CD4-positive, alpha-beta memory T cell (primary cell): Measurements from ENCODE around the gene LAMC3. TPM values are rescaled to one million over a fixed set of nuclear protein-coding genes. Genes with fewer than 3 reads are reported as not detected.

Experiments
- CTCF ChIA-PET: fragments of 350-600 bp; sonication (Branson Sonifier 250); formaldehyde crosslinking; loops from one replicate; lab custom pipeline; 2021; ENCODE audit warnings: inconsistent platforms; ENCODE audit not compliant: partially characterized antibody; lab: Charles Lee
- POLR2A ChIA-PET: fragments of 350-600 bp; sonication (Branson Sonifier 250); formaldehyde crosslinking; loops from one replicate; lab custom pipeline; 2021; ENCODE audit not compliant: partially characterized antibody; lab: Charles Lee
- DNase-seq, 5 donors: peaks; one replicate each; pipeline versions ENCODE4 v3.0.0 to v3.0.0-alpha.2; 2020 to 2022; ENCODE audit warnings: mixed read lengths in 1 of 5
- H3K27ac ChIP-seq: one replicate; pipeline ENCODE4 v1.7.0; 2013; ENCODE audit warnings: low read depth, low read length
- H3K27me3 ChIP-seq: 2 replicates; pipeline ENCODE4 v1.7.0; 2013; ENCODE audit warnings: mild to moderate bottlenecking, low read length, moderate library complexity; ENCODE audit not compliant: insufficient read depth
- H3K36me3 ChIP-seq: 2 replicates; pipeline ENCODE4 v1.7.0; 2013; ENCODE audit warnings: mild to moderate bottlenecking, low read length, moderate library complexity; ENCODE audit not compliant: insufficient read depth
- H3K4me1 ChIP-seq: 2 replicates; pipeline ENCODE4 v1.7.0; 2013; ENCODE audit warnings: mild to moderate bottlenecking, low read length, moderate library complexity; ENCODE audit not compliant: insufficient read depth
- H3K4me3 ChIP-seq, 2 donors: one replicate each; pipeline ENCODE4 v1.7.0; 2013; ENCODE audit warnings: low read length in 2 of 2, mild to moderate bottlenecking in 1 of 2
- H3K9me3 ChIP-seq, 2 donors: one replicate each; pipeline ENCODE4 v1.7.0; 2013; ENCODE audit warnings: low read length in 2 of 2, control low read depth in 1 of 2; ENCODE audit not compliant: control insufficient read depth in 1 of 2
- H3K27ac Mint-ChIP-seq, 7 donors: one replicate each; pipeline ENCODE4 v1.8.0; 2020 to 2021; ENCODE audit warnings: mixed read lengths in 7 of 7, mild to moderate bottlenecking in 6 of 7, inconsistent platforms in 3 of 7, moderate library complexity in 3 of 7
- H3K27me3 Mint-ChIP-seq, 2 donors: one replicate each; pipeline ENCODE4 v1.8.0; 2020 to 2021; ENCODE audit warnings: mixed read lengths in 2 of 2
- H3K36me3 Mint-ChIP-seq, 2 donors: one replicate each; pipeline ENCODE4 v1.8.0; 2020 to 2021; ENCODE audit warnings: mixed read lengths in 2 of 2, inconsistent platforms in 1 of 2, mild to moderate bottlenecking in 1 of 2
- H3K4me1 Mint-ChIP-seq, 4 donors: one replicate each; pipeline ENCODE4 v1.8.0; 2020 to 2021; ENCODE audit warnings: mixed read lengths in 4 of 4, mild to moderate bottlenecking in 1 of 4
- H3K4me3 Mint-ChIP-seq, 8 donors: one replicate each; pipeline ENCODE4 v1.8.0; 2020 to 2021; ENCODE audit warnings: mixed read lengths in 8 of 8, mild to moderate bottlenecking in 7 of 8, moderate library complexity in 6 of 8, inconsistent platforms in 3 of 8
- H3K9me3 Mint-ChIP-seq, 8 donors: one replicate each; pipeline ENCODE4 v1.8.0; 2020 to 2021; ENCODE audit warnings: mixed read lengths in 8 of 8, mild to moderate bottlenecking in 5 of 8, inconsistent platforms in 3 of 8, moderate library complexity in 1 of 8
- intact Hi-C: fragments of 100-400 bp; cut with micrococcal nuclease; formaldehyde crosslinking; loops from one replicate; pipeline ENCODE4 v1.15.1; 2023
- polyA plus RNA-seq, 2 donors: library from polyadenylated mRNA; unstranded; fragments of 300-500 nt; fragmentation: Illumina TruSeq; gene quantifications; one replicate each; pipeline ENCODE4 v1.2.3, GENCODE V29; 2021
- total RNA-seq, 2 experiments: library from RNA; stranded (reverse); gene quantifications; one replicate each; pipeline ENCODE4 v1.2.3, GENCODE V29; 2021

LAMC3 gene
- total and polyA plus RNA-seq, 4 experiments from 2014 or later, result 0.32 to 0.61 TPM; not detected in 2

DNA sequence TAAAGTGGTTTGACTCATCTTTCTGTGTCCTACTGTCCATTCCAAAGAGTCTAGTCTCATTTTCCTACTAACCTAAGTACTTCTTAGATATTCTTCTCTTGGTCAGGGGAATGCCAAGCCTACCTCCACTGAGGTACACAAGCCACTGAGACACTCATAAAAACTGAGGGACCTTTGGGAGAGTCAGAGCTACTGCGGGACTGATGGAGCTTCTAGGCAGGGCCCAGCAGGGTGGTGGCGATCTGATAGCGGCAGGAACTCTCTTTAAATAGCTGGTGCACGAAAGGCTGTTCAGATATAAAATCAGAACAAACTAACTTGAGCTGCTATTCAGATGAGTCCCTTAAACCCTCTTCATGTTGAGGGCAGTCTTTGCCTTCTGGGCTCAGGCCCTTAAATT is 131.1 kb downstream of the LAMC3 start:
- Mint-ChIP-seq H3K9me3 (no peaks in the 10 kb centered on the region), H3K4me1 (peaks cover 0 to 10% (median 0%) of the 10 kb centered on the region in 4 donors), H3K36me3 (peaks cover 63 to 87% of the 10 kb centered on the region in 2 donors), H3K4me3 (no peak overlapping the region), H3K27me3 (no peaks in the 10 kb centered on the region), H3K27ac (no peak overlapping the region)
- peaks cover 75% of the 10 kb centered on the region for H3K36me3 ChIP-seq
- H3K4me1 ChIP-seq, result no peaks in the 10 kb centered on the region
- H3K27ac ChIP-seq, result no peak overlapping the region
- H3K4me3 ChIP-seq, result no peak overlapping the region
- CTCF ChIA-PET, result interaction anchor here (1.4 kb wide), 1 partner anchor 12 kb away, joined by 5 read pairs; no protein-coding TSS in a partner anchor
- intact Hi-C loops, result no loop called here
- POLR2A ChIA-PET, result no interaction called here
- no peak for DNase-seq
- no peaks in the 10 kb centered on the region for H3K27me3 ChIP-seq
- H3K9me3 ChIP-seq, result no peaks in the 10 kb centered on the region

DNA sequence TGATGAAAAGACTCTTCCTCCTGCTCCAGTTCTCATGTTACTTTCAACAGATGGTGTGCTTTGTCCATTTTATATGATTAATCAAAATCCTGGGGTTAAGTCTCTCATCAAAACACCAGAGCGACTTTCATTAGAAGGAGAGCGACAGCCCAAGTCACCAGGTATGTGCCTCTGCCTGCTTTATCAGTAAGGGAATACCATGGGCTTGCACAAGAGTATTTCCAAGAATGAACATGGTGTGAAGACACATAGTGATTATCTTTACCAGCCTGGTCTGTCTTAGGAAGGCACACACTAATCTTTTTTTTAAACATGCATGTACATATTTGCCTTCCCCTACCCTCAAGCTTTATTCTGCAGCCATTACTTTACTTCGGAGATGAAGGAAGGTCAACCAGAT is 131.6 kb downstream of the LAMC3 start:
- Histone ChIP-seq H3K27me3 (no peaks in the 10 kb centered on the region), H3K9me3 (no peaks in the 10 kb centered on the region), H3K4me1 (no peaks in the 10 kb centered on the region), H3K4me3 (no peak overlapping the region), H3K36me3 (peaks cover 75% of the 10 kb centered on the region), H3K27ac (no peak overlapping the region)
- intact Hi-C loops, result no loop called here
- Mint-ChIP-seq H3K4me3 (no peak overlapping the region), H3K9me3 (no peaks in the 10 kb centered on the region), H3K36me3 (peaks cover 65 to 87% of the 10 kb centered on the region in 2 donors), H3K27ac (no peak overlapping the region), H3K27me3 (no peaks in the 10 kb centered on the region), H3K4me1 (peaks cover 0 to 11% (median 0%) of the 10 kb centered on the region in 4 donors)
- POLR2A ChIA-PET, result no interaction called here
- DNase-seq, result no peak
- CTCF ChIA-PET, result no interaction called here

DNA sequence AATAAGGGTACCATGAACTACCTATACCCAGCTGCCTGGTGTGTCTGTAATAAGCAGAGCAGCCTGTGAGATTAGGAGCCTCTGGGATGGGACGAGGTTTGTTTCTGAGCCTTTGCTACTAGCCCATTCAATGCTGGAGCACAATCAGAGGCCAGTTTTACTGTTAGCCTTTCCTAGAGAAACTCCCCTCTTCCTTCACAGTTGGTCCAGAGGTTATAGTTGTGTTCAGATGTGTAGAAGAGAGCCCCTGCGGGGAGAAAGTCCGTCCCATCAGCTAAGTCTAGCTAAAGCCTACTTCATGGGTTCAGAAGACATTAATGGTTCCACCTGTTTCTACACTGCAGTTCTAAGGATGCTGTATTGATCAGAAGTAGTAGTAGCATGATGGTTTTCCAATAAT is 133.2 kb downstream of the LAMC3 start:
- no peak overlapping the region for H3K27ac ChIP-seq
- no peak overlapping the region for H3K4me3 Mint-ChIP-seq
- H3K9me3 ChIP-seq, result no peaks in the 10 kb centered on the region
- H3K9me3 Mint-ChIP-seq, result no peaks in the 10 kb centered on the region
- peak overlapping the region in 1 of 7 donors; percentile 67 for H3K27ac Mint-ChIP-seq
- H3K36me3 ChIP-seq, result peaks cover 81% of the 10 kb centered on the region
- no peak overlapping the region for H3K4me3 ChIP-seq
- peaks cover 62 to 86% of the 10 kb centered on the region in 2 donors for H3K36me3 Mint-ChIP-seq
- ChIA-PET CTCF (no interaction called here), POLR2A (interaction anchor here (1.5 kb wide), 1 partner anchor 17 kb away, joined by 5 read pairs; the partner anchor contains the start of gene NUP214)
- H3K27me3 ChIP-seq, result no peaks in the 10 kb centered on the region
- DNase-seq, result no peak
- H3K4me1 Mint-ChIP-seq, result peaks cover 0 to 11% (median 0%) of the 10 kb centered on the region in 4 donors
- intact Hi-C loops, result no loop called here
- no peaks in the 10 kb centered on the region for H3K4me1 ChIP-seq
- H3K27me3 Mint-ChIP-seq, result no peaks in the 10 kb centered on the region

Other genes with a start within 250 kb of the LAMC3 start
- gene ABL1, start 173.9 kb upstream of the LAMC3 start, total RNA-seq, result 10 to 100 TPM; 31.6 to 34.4 TPM
- 10 to 100 TPM in 1 of 2 donors, 1 to 10 TPM in 1; 3.2 to 14.4 TPM for gene ABL1, start 173.9 kb upstream of the LAMC3 start, polyA plus RNA-seq
- gene QRFP, start 112.4 kb upstream of the LAMC3 start, total RNA-seq, result not detected
- gene QRFP, start 112.4 kb upstream of the LAMC3 start, polyA plus RNA-seq, result not detected
- not detected for gene FIBCD1, start 69.9 kb upstream of the LAMC3 start, total RNA-seq
- not detected for gene FIBCD1, start 69.9 kb upstream of the LAMC3 start, polyA plus RNA-seq
- under 1 TPM in 1 of 2 experiments, not detected in 1; 0.15 TPM for gene AIF1L, start 87.4 kb downstream of the LAMC3 start, total RNA-seq
- gene AIF1L, start 87.4 kb downstream of the LAMC3 start, polyA plus RNA-seq, result not detected
- gene NUP214, start 116.4 kb downstream of the LAMC3 start, total RNA-seq, result 10 to 100 TPM; 72.1 to 79.5 TPM
- gene NUP214, start 116.4 kb downstream of the LAMC3 start, polyA plus RNA-seq, result 10 to 100 TPM in 1 of 2 donors, 1 to 10 TPM in 1; 6.6 to 22.3 TPM